Neural cell (in vitro differentiated cells): ENCODE results near the gene GNPAT. TPM values are rescaled to one million over a fixed set of nuclear protein-coding genes. Genes with fewer than 3 reads are reported as not detected.

Experiments used
- H2AFZ ChIP-seq: fragments of 200-600, 300-800 bp; sonication (generic), shearing (Covaris generic); 2 replicates; pipeline ENCODE4 v1.6.0; 2014; ENCODE audit warnings: low read depth, mild to moderate bottlenecking, antibody characterized with exemption, low read length, moderate library complexity
- H3F3A ChIP-seq: fragments of 200-600 bp; shearing (Covaris generic); 2 replicates; pipeline ENCODE4 v1.6.1; 2016; ENCODE audit warnings: mild to moderate bottlenecking, moderate library complexity, mixed read lengths, antibody characterized with exemption, low read length; ENCODE audit not compliant: insufficient read depth, poor library complexity, severe bottlenecking
- H3K27ac ChIP-seq: fragments of 200-600, 300-800 bp; sonication (generic), shearing (Covaris generic); 2 replicates; pipeline ENCODE4 v1.5.1; 2014; ENCODE audit warnings: mild to moderate bottlenecking, low read length, moderate library complexity
- H3K27me3 ChIP-seq: fragments of 300-800, 200-600 bp; sonication (generic), shearing (Covaris generic); 2 replicates; pipeline ENCODE4 v1.6.0; 2014; ENCODE audit warnings: mild to moderate bottlenecking, low read depth, low read length, moderate library complexity; ENCODE audit not compliant: insufficient read depth
- H3K36me3 ChIP-seq: fragments of 300-800, 200-600 bp; sonication (generic), shearing (Covaris generic); 2 replicates; pipeline ENCODE4 v1.5.1; 2014; ENCODE audit warnings: mild to moderate bottlenecking, antibody characterized with exemption, low read length, moderate library complexity; ENCODE audit not compliant: insufficient read depth
- H3K4me2 ChIP-seq: fragments of 300-800, 200-600 bp; sonication (generic), shearing (Covaris generic); 2 replicates; pipeline ENCODE4 v1.6.0; 2014; ENCODE audit warnings: mild to moderate bottlenecking, low read length
- H3K4me3 ChIP-seq: fragments of 300-800, 200-600 bp; sonication (generic), shearing (Covaris generic); 2 replicates; pipeline ENCODE4 v1.5.1; 2014; ENCODE audit warnings: mild to moderate bottlenecking, low read length, moderate library complexity
- H3K79me2 ChIP-seq: fragments of 200-600 bp; shearing (Covaris generic); replicated peaks from 2 replicates; pipeline ENCODE4 v1.6.0; 2014; ENCODE audit warnings: mild to moderate bottlenecking, low read length, moderate library complexity; ENCODE audit not compliant: insufficient read depth
- H3K9ac ChIP-seq: fragments of 300-800, 200-600 bp; sonication (generic), shearing (Covaris generic); 2 replicates; pipeline ENCODE4 v1.6.1; 2016; ENCODE audit warnings: mild to moderate bottlenecking, low read length, mixed read lengths
- H3K9me2 ChIP-seq: fragments of 200-600 bp; shearing (Covaris generic); 2 replicates; pipeline ENCODE4 v1.6.1; 2016; ENCODE audit warnings: mild to moderate bottlenecking, low read length, mixed read lengths; ENCODE audit not compliant: insufficient read depth
- H3K9me3 ChIP-seq: fragments of 200-600, 300-800 bp; sonication (generic), shearing (Covaris generic); 2 replicates; pipeline ENCODE4 v1.6.1; 2016; ENCODE audit warnings: mild to moderate bottlenecking, mixed run types, low read length, moderate library complexity, mixed read lengths
- H4K20me1 ChIP-seq: fragments of 200-600 bp; shearing (Covaris generic); 2 replicates; pipeline ENCODE4 v1.6.1; 2016; ENCODE audit warnings: mild to moderate bottlenecking, mixed run types; ENCODE audit not compliant: insufficient read depth
- CTCF ChIP-seq: fragments of 450-650 bp; IDR thresholded peaks from 2 replicates; pipeline ENCODE4 v1.5.1; 2014; ENCODE audit warnings: antibody characterized with exemption, mild to moderate bottlenecking, moderate library complexity; ENCODE audit not compliant: poor library complexity, severe bottlenecking
- EP300 ChIP-seq: fragments of 450-650 bp; conservative IDR thresholded peaks from 2 replicates; pipeline ENCODE4 v1.6.1; 2014; ENCODE audit warnings: antibody characterized with exemption, mild to moderate bottlenecking, moderate library complexity; ENCODE audit not compliant: poor library complexity, severe bottlenecking
- EZH2 ChIP-seq: fragments of 200-600, 300-800 bp; shearing (Covaris generic), sonication (generic); IDR thresholded peaks from 2 replicates; pipeline ENCODE4 v1.6.1; 2014; ENCODE audit warnings: antibody characterized with exemption, low read length, borderline replicate concordance, mild to moderate bottlenecking; ENCODE audit not compliant: insufficient read depth, poor library complexity, severe bottlenecking
- MXI1 ChIP-seq: fragments of 450-650 bp; conservative IDR thresholded peaks from 2 replicates; pipeline ENCODE4 v1.6.1; 2014; ENCODE audit warnings: antibody characterized with exemption, mild to moderate bottlenecking; ENCODE audit not compliant: poor library complexity, severe bottlenecking
- POLR2AphosphoS5 ChIP-seq: IDR thresholded peaks from 2 replicates; pipeline ENCODE4 v1.6.1; 2012
- RAD21 ChIP-seq: fragments of 450-650 bp; conservative IDR thresholded peaks from 2 replicates; pipeline ENCODE4 v1.6.1; 2014; ENCODE audit warnings: antibody characterized with exemption, mild to moderate bottlenecking, moderate library complexity
- REST ChIP-seq: IDR thresholded peaks from 2 replicates; pipeline ENCODE4 v1.6.1; 2012; ENCODE audit warnings: borderline replicate concordance
- SMC3 ChIP-seq: fragments of 450-650 bp; conservative IDR thresholded peaks from 2 replicates; pipeline ENCODE4 v1.6.1; 2014; ENCODE audit warnings: antibody characterized with exemption, mild to moderate bottlenecking, moderate library complexity; ENCODE audit not compliant: poor library complexity
- TAF1 ChIP-seq: IDR thresholded peaks from 2 replicates; pipeline ENCODE4 v1.6.1; 2012; ENCODE audit warnings: low read depth
- polyA plus RNA-seq: library from polyadenylated mRNA; depleted of rRNA; stranded (reverse); fragments of >200 nt; gene quantifications from 2 replicates; pipeline ENCODE4 v1.2.3, GENCODE V29; 2014

Gene GNPAT
- polyA plus RNA-seq, 1 donor from 2014 or later: 50.8 TPM

GRCh38 chr1:231215681-231216385 is 25.2 kb upstream of the GNPAT start:
- H3K9me3 ChIP-seq: no peaks in the 10 kb centered on the region
- TF ChIP-seq EZH2: no peak
- no peak for TF ChIP-seq SMC3
- no peak overlapping the region for H2AFZ ChIP-seq
- H4K20me1 ChIP-seq: no peaks in the 10 kb centered on the region
- H3F3A ChIP-seq: no peaks in the 10 kb centered on the region
- H3K27me3 ChIP-seq: no peaks in the 10 kb centered on the region
- H3K9me2 ChIP-seq: no peaks in the 10 kb centered on the region
- no peaks in the 10 kb centered on the region for H3K36me3 ChIP-seq
- no peaks in the 10 kb centered on the region for H3K79me2 ChIP-seq
- no peak overlapping the region for H3K27ac ChIP-seq
- H3K4me3 ChIP-seq: no peak overlapping the region
- H3K4me2 ChIP-seq: no peak overlapping the region
- no peak overlapping the region for H3K9ac ChIP-seq

GRCh38 chr1:231216498-231216897 is 24.5 kb upstream of the GNPAT start:
- TF ChIP-seq CTCF (no peak), TAF1 (no peak), EP300 (no peak), POLR2AphosphoS5 (no peak), SMC3 (no peak)
- Histone ChIP-seq H3K9me2 (no peaks in the 10 kb centered on the region), H3K27ac (no peak overlapping the region), H2AFZ (no peak overlapping the region), H3K79me2 (no peaks in the 10 kb centered on the region), H3K9me3 (no peaks in the 10 kb centered on the region), H3K9ac (no peak overlapping the region), H3K36me3 (no peaks in the 10 kb centered on the region), H4K20me1 (no peaks in the 10 kb centered on the region), H3K4me2 (no peak overlapping the region), H3F3A (no peaks in the 10 kb centered on the region), H3K27me3 (no peaks in the 10 kb centered on the region), H3K4me3 (no peak overlapping the region)

- Histone ChIP-seq H3K4me3 (no peak overlapping the region), H2AFZ (no peak overlapping the region), H3K4me2 (no peak overlapping the region), H3F3A (no peaks in the 10 kb centered on the region), H3K27ac (no peak overlapping the region), H3K79me2 (no peaks in the 10 kb centered on the region), H3K36me3 (no peaks in the 10 kb centered on the region), H4K20me1 (no peaks in the 10 kb centered on the region), H3K27me3 (no peaks in the 10 kb centered on the region), H3K9ac (no peak overlapping the region), H3K9me2 (no peaks in the 10 kb centered on the region), H3K9me3 (no peaks in the 10 kb centered on the region)
- TF ChIP-seq TAF1: no peak
- no peak for TF ChIP-seq EP300
- no peak for TF ChIP-seq RAD21
- TF ChIP-seq SMC3: no peak
- TF ChIP-seq CTCF: no peak
- no peak for TF ChIP-seq REST
- no peak for TF ChIP-seq EZH2
- TF ChIP-seq MXI1: no peak
- TF ChIP-seq POLR2AphosphoS5: no peak
Measured at GRCh38 chr1:231217056-231217455, 24.0 kb upstream of the GNPAT start.
